Stimulated activated CD4-positive, alpha-beta T cell treated with anti-CD3 and anti-CD28 coated beads, TNF-alpha, amount 100 ng/mL, for 1 hour (primary cell): ENCODE results near the gene PRELID3B.
A peak's percentile ranks its signal among the peaks of the same experiment; 100 is the strongest.
"Not testable (repeated sequence)": the region's sequence is repeated elsewhere in the genome, so short reads cannot be mapped to it uniquely, and the experiment has no call there.

Experiments used
- DNase-seq, 3 donors: peaks; one replicate each; pipeline ENCODE4 v3.0.0-alpha.2; 2020; ENCODE audit warnings: low read depth in 3 of 3, low spot score in 1 of 3

The PRELID3B gene

DNA sequence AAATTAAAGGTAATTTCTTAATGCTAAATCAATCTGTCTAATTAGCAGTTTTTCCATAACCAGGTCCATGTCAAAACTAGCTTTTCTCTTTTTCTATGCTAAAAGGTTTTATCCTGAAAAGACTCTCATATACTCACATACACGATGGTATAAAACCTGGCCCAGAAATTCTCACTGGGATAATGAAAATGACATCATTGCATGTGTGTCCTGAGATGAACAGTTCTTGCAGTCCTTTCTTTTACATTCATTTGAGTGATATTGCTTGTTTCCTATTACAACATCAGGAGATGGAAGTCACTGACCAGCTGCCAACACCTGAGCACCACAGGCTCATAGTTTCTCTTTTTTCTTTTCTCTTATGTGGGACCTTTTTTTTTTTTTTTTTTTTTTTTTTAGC lies 7.9 kb upstream of the PRELID3B start:
- DNase-seq, result no peak

DNA sequence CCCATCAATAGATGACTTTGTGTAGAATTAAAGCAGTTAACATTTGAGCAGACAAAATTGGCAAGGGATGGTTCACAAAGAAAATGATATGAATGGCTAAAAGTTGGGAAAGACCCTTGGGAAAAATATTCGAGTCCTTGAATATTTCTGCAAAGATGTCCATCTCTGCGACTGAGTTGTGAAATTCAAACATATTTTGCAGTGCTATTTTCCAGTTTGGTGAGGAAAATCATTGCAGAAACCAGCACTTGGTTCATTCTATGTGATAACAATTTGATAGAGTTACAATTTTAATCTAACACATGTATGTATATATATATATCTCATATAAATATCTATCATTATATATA lies 6.1 kb upstream of the PRELID3B start:
- DNase-seq, result no peak

DNA sequence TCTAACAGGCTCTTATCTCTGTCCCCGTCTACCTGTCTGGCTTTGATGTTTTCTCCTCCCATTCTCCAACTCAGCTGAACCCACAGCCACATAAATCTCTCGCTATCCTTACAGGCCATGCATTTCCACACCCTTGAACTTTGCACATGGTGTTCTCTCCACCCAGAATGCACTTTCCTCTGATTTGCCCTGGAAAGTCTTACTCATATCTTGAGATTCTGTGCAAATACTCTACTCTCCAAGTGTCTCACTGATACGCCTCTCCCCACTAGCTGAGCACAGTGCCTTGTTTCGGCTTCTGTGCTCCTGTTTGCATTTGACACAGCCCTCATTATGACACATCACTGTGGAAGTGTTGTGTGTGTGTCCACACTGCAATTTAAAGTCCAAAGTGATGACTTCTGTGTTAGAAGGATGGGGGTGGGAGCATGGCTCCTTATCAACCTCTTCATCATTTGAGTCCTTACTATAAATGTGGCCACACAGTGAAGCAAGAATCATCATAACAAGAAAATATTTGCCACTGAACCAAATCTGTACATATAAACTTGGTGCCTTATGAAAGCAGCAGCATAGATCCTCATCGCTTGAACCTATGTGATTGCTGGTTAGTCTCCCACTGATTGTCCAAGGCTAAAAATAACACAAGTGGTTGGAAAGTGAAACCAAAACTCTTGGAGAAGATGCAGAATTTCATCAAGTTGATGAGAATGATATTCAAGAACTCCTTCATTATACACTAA lies 5.5 kb upstream of the PRELID3B start:
- no peak for DNase-seq

DNA sequence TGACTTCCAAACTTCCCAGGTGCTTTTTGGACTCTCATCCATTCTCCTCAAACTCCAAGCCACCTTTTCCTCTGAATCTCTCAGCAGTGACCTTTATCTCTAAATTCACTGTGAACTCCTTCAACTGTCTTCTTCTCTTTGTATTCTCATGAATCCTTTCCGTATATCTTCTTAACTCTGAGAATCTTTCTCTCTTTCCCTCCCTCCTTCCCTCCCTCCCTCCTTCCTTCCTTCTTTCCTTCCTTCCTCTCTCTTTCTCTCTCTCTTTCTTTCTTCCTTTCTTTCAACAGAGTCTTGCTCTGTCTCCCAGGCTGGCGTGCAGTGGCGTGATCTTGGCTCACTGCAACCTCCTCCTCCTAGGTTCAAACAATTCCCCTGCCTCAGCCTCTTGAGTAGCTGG lies 4.3 kb upstream of the PRELID3B start:
- DNase-seq, result no peak

DNA sequence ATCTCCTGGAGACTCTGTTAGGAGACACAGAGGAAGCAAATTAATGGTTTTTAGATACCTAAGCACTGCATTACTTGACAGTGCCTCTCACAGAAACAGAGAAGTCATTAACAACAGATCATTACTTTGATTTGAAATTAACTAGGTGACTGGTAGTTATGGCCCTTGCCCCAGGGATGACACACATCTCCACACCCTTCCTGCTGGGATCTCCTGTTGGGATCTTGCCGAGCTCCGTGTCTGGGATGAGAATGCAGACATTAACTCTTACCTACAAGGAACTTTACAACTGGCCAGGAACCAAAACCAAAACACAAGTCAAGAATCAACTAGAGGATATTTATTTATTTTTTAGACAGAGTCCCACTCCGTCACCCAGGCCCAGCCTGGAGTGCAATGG lies 2.2 kb upstream of the PRELID3B start:
- no peak for DNase-seq

DNA sequence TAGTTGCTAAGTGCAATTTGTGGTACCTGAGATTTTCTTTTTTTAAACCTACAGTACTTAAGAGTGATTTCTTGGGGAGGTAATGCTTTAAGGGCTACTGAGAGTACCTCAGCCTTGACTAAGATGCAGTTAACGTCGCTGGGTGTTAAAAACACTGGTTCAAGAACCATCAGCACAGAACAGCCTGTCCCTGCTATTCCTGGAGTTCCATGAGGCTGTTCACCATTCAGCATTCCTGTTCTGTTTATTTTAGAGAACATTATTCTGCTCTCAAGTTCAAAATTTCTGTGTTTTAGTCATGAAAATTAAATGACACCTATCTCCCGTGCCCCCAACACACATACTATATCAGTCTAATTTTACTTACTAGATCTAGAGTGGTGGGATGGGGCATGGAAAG lies 1.7 kb upstream of the PRELID3B start:
- no peak for DNase-seq

DNA sequence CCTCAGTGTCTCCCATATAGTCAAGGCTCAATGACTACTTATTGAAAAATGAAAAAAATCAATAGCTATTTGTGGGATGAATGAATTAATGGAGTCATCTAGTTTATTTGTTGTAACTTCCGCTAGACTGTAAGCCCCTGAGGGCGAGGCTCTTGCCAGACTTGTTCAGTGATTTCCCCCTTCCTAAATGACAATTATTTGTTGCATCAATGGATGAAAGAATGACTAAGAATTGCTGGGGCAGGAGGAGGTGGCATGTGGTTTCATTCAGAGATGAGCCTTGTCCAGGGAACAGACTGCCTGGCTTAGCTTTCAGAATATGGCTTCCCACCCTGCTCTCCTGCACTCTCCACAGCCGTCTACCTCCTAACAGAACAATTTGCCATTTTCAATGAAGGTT lies 1.1 kb upstream of the PRELID3B start:
- DNase-seq, result no peak

DNA sequence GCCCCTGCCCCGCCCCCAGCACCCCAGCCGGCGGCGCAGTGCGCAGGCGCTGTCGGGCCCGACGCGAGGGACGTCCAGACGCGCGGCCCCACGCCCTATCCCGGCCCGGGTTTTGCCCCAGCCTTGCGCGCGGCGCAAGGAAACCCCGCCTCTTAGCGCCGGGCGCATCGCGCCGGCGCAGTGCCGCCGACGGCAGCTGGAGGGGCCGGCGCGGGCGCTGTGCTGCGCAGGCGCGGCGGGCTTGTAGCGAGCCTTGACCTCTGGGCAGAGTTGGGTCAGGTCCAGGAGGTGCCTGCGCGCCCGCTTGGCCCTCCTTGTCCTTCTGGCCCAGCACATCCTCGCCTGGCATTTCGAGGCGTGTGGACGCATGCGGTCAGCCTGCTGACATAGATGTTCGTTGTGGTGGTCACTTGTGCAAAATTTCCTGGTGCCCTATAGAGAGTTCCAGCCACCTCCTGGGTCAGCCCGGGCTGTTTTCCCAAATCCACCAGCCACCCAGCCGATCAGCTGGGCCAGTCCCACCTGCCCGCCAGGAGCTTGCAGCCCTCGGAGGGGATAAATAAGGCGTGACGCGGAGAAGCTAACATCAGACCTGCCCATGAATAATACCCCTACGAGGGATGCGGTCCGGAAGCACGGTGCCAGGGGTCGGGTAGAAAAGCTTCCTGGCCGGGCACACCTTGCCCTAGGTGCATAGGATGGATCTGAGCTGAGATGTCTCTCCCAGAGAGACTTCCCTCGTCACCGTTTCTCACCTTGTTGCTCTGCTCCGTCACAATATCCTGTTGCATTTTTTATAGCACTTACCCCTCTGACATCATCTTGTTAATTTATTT lies 428 bp upstream of the PRELID3B start:
- peak; percentile 84 to 92 (median 88) for DNase-seq

DNA sequence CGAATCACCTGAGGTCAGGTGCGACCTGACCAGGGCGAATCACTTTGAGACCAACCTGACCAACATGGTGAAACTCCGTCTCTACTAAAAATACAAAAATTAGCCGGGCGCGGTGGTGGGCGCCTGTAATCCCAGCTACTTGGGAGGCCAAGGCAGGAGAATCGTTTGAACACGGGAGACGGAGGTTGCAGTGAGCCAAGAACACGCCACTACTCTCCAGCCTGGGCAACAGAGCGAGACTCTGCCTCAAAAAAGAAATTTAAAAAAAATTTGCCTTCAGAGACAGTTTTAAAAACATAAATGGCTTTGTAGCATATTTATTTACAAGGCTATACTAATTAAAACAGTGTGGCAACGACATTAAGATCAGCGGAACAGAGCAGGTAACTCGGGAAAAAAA lies 1.1 kb downstream of the PRELID3B start:
- not testable (repeated sequence) for DNase-seq

DNA sequence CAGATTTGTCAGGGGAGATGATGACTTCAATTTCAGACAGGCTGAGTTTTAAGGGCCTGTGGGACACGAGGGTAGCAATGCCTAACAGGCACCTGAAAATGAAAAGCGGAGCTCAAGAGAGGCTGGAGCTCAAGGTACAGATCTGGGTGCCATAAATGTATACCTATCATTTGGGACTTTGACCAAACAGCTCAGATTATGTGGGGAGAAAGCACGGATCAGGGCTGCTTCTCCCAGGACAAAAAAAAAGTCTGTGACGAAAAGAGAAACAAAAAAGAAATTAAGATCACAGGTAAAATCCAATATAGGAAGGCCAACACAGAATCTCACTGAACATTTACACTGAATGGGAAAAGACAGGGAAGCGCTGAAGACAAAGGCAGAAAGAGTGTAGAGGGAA lies 1.9 kb downstream of the PRELID3B start:
- DNase-seq, result no peak

DNA sequence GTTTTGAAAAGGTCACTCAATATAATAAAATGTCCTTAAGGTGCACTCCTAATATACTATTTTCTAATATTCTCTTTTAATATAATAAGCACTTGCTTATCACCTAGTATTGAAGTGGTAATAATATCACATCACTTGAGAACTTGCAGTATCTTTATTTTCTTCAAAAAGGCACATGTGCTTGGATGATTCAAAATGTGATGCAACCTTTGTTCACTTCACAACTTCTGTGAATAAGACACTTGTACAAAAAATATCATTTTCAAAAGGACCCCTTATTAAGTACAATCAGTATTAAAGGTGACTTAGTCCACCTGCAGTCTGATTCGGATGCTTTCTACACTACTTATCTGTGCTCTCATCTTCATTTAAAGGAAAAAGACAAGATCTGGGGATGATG lies 3.4 kb downstream of the PRELID3B start:
- no peak for DNase-seq

DNA sequence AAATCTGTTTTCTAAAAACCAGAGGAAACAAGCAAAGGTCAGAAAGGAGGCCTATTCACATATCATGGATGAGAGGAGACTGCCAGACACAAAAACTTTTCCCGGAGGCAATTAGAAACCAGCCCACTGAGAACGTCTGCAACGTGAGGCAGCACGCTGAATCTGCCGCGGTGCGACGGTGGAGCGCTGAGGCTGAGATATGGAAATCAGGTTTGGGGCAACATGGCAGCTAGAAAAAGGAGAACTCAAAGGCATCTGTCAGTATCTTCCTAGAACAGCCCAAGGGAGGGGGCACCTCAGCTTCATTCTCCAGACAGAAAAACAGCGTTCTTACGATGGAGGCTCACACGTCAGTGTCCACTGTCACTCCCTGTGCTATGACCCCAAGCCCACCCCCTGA lies 5.2 kb downstream of the PRELID3B start:
- no peak for DNase-seq

DNA sequence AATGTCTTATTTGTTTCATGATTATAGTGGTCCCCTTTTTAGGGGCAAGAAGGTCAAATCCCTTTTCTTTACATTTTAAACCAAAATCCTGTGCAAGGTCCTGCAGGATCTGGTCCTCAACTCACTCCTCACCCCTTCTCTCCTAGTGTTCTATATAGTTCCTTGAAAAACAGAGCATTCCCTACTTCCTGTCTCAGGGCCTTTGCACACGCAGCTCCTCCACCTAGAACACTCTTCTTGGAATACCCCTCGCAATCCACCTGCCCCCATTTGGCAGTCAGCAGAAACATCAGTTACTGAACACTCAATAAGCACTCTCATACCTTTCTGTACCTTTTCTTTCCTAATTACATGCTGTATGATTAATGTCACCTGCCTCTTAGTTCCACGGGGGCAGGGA lies 7.2 kb downstream of the PRELID3B start:
- no peak for DNase-seq

DNA sequence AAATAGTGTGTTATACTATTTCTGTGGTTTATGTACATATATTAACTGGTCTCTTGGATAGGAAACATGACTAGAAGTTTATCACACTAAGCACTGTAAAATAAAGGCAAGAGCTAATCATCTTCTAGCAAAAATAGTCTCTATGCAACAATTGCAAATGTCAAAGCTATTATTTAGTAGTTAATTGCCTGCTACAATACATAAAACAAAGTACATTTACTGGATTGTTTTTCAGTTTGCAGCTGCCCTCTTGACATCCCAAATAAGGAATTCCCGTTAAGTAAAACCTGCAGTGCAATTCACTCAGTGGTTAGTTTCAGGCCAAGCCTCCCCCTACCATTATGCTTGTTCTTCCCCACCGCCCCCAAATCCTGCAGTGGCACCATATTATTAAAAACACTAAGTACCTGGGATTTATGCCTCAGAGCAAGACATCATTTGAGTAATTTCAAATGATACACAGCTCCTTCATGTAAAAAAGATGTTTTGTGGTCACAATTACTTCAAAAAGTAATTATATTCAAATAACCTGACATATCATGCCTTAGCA lies 8.9 kb downstream of the PRELID3B start:
- DNase-seq, result no peak

DNA sequence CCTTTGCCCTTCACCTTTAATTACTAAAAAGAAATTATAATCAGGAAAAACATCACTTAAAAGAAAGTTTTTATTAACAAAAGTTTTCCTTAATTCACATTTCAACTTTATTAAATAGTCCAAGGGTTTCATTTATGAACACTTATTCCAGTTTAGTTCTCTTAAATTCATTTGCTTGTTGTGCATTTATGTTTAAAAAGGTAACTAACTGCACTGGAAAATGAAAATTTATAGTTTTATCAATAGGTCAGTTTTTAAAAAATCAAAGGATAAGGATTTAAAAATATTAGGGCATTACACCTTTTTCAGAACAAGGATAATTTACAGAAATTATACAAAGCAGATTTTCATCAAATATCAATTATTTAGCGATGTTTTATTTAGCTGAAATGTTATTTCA lies 9.5 kb downstream of the PRELID3B start:
- DNase-seq, result no peak

DNA sequence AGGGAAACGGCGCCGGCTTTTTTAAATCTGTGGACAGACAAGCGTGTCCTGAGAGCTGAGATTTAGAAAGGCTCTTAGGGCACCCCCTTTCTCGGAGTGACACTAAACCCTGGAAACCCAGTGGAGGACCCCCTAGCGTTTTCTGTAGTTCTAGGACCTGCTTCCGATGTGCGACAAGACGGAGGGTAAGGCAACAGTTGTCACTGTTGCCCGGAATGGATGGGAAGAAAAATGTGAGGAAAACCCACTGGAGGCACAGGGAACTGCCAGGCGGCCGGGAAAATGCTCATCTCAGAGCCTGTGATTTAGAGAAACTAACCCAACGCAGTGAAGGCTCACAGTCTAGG lies 9.9 kb downstream of the PRELID3B start:
- no peak for DNase-seq

DNA sequence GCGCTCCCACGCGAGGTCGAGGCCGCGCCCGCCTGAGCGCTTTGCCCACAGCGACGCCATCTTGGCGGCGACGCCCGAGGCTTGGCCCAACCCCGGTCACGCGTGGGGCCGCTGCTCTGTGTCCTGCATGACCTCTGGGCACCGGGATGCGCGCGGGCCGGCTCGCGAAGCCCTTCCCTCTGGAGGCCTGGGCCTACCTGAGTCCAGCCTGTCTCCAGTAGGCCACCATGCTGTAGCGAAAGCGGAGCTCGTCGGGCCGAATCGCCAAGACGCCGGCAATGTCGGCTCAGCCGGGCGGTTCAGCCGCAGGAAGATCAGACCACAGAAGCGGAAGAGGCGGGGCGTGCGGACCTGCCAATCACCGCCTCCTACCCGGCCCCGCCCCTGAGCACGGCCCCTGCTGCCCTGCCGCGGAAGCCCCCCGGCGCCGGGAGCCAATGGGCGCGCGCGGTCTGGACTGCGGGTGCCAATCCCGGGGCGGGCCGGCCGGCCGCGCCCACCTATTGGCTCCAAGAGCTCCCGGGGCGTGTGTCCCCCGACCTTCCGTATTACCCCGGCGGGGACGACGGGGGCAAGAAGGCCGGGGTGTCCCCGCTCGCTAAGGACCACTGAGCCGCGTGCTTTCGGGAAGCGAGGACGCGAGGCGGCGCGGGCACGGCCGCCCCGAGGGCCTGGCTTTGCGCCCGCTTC lies 10.4 kb downstream of the PRELID3B start, which contains the start of gene ATP5F1E:
Gene ATP5F1E (minus strand): TSS at position 313 of the 690 bp plus-strand sequence. CDS start 84 bp downstream, at position 229.
- peak; percentile 91 to 94 (median 93) for DNase-seq

DNA sequence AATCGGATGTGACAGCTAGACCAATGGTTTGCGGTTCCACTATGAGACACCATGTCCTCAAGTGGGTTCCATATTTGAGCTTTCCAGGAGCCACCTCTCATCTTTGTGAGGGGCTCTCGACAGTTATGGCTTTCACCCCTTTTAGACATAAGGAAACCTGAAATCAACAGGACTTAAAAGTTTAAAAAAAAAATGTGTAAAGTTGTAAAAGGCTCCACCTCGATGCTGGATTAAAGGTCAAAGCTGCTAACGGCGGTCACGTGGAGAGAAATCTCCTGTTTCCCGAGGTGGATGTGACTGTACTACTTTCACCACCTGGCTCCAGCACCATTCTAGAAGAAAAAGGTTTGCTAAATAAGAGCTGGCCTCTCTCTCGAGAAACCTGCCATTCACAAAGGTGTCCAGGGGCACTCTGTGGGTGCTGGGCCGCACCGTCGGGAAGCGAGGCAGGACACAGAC lies 11.0 kb downstream of the PRELID3B start:
- no peak for DNase-seq

DNA sequence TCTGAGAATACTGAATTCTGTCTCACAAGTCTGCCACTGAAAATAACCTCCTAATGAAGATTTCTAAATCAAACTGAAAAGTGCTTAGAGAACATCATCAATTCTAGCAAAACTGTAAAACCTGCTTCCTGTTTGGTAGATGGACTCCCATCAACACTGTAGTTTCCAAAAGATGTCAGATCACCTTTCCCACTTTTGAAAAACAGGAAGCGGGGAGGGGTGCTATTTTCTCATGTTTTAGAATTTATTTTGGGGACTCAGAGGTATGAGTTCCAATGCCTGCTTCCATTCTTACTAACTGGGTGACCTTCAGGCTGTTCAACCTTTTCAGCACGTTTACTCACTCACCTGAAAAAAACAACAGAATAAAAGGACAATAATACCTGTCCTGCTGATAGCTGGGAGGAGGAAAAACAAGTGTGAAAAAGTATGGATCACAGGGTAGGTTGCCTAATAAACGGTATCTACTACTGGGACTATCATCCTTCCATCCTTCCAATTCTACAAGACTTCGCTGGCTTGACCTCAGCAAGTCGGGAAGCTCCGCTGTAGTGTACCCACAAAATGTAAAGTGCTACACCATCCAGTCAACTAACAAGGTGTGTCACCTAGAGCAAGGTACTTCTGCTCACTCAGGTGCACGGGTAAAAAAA lies 11.5 kb downstream of the PRELID3B start:
- no peak for DNase-seq

DNA sequence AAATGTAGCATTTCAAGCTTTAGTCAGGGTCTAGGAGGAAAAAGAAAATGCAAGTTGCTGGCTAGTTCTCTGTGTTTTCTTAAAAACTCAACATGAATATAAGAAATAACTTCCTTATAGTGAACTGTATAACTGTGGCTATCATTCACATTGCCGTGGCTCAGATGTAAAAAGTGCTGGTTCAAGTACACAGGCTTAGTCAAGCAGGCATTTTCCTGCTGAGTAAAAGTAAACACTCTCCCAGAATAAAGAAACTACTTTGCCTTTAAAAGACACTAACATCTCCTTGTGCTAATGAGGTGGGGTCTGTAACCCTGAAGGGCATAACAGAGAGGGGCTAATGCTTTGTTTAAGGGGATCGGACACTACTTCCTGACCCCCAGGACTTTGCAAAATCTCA lies 13.8 kb downstream of the PRELID3B start:
- no peak for DNase-seq

DNA sequence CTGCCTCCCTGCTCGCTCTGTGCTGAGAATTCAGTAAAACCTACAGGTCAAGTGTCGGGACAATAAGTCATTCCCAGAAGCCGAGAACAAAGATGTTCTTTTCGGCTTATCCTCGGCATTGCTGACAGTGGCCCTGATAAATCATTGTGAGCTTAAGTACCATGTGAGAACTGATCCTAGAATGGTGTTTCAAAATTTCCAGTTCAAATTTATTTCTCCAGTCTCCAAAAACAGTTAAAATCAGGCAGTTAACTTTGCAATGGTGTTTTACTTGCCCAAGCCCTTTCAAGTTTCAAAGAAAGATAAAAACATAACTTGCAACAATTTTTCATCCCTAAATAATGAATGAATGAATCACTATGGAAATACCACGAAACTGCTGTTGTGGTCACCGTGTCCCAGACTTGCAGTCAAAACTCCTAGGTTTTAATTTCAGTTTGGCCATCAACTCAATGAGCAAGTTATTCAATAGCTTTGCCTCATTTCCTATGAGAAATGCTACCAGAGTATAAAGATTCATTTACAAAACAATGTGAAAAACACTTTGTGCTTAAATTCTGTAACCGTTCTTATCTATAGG lies 14.8 kb downstream of the PRELID3B start:
- no peak for DNase-seq
